Liver (tissue), 9 donors: ENCODE data around the gene PSORS1C1. TPM values are rescaled to one million over a fixed set of nuclear protein-coding genes. Genes with fewer than 3 reads are reported as not detected.
"Not testable (repeated sequence)": the region's sequence is repeated elsewhere in the genome, so short reads cannot be mapped to it uniquely, and the experiment has no call there.

Source experiments
- DNase-seq: peaks from one replicate; pipeline ENCODE4 v3.0.0-alpha.2; 2017; ENCODE audit warnings: low spot score
- H3K27ac ChIP-seq, 2 donors: one replicate each; pipeline ENCODE4 v1.7.0; 2013; ENCODE audit warnings: inconsistent platforms in 2 of 2, low read length in 2 of 2, control low read depth in 1 of 2, low read depth in 1 of 2, mild to moderate bottlenecking in 1 of 2
- H3K27me3 ChIP-seq, 4 donors: one replicate each; pipeline versions ENCODE4 v1.6.1 to v1.7.0; 2013; ENCODE audit warnings: low read length in 3 of 4, inconsistent platforms in 1 of 4, mild to moderate bottlenecking in 1 of 4, moderate library complexity in 1 of 4; ENCODE audit not compliant: control insufficient read depth in 4 of 4, insufficient read depth in 4 of 4
- H3K36me3 ChIP-seq, 4 donors: one replicate each; pipeline versions ENCODE4 v1.6.1 to v1.7.0; 2013; ENCODE audit warnings: low read length in 3 of 4, mild to moderate bottlenecking in 3 of 4, low read depth in 1 of 4, moderate library complexity in 1 of 4; ENCODE audit not compliant: control insufficient read depth in 4 of 4, insufficient read depth in 3 of 4
- H3K4me1 ChIP-seq, 4 donors: one replicate each; pipeline versions ENCODE4 v1.6.1 to v1.7.0; 2013; ENCODE audit warnings: low read length in 3 of 4, mild to moderate bottlenecking in 3 of 4, moderate library complexity in 1 of 4; ENCODE audit not compliant: control insufficient read depth in 4 of 4, insufficient read depth in 4 of 4
- H3K4me3 ChIP-seq, 3 donors: one replicate each; pipeline versions ENCODE4 v1.6.1 to v1.7.0; 2013; ENCODE audit warnings: low read length in 3 of 3, control low read depth in 1 of 3, low read depth in 1 of 3, mild to moderate bottlenecking in 1 of 3
- H3K9ac ChIP-seq, 2 donors: one replicate each; pipeline ENCODE4 v1.7.0; 2013; ENCODE audit warnings: low read length in 2 of 2, mild to moderate bottlenecking in 2 of 2, moderate library complexity in 2 of 2, control low read depth in 1 of 2, low read depth in 1 of 2
- H3K9me3 ChIP-seq, 4 donors: one replicate each; pipeline versions ENCODE4 v1.6.1 to v1.7.0; 2013; ENCODE audit warnings: low read length in 3 of 4; ENCODE audit not compliant: control insufficient read depth in 4 of 4
- ATF3 ChIP-seq: IDR thresholded peaks from 2 replicates; pipeline ENCODE4 v1.6.1; 2016; ENCODE audit warnings: antibody characterized with exemption
- EGR1 ChIP-seq, 2 donors: IDR thresholded peaks; 2 replicates each; pipeline ENCODE4 v1.6.1; 2016 to 2018; ENCODE audit warnings: antibody characterized with exemption in 2 of 2, low read depth in 2 of 2
- FOXA1 ChIP-seq: IDR thresholded peaks from 2 replicates; pipeline ENCODE4 v1.6.1; 2016; ENCODE audit warnings: antibody characterized with exemption
- FOXA2 ChIP-seq: IDR thresholded peaks from 2 replicates; pipeline ENCODE4 v1.6.1; 2016; ENCODE audit warnings: antibody characterized with exemption
- GABPA ChIP-seq, 2 donors: IDR thresholded peaks in 1 of 2; conservative IDR thresholded peaks in 1 of 2; 2 replicates each; pipeline ENCODE4 v1.6.1; 2016; ENCODE audit warnings: antibody characterized with exemption in 2 of 2, mild to moderate bottlenecking in 1 of 2, moderate library complexity in 1 of 2
- JUND ChIP-seq, 2 donors: IDR thresholded peaks; 2 replicates each; pipeline ENCODE4 v1.6.1; 2016; ENCODE audit warnings: antibody characterized with exemption in 2 of 2
- NR2F2 ChIP-seq: IDR thresholded peaks from 2 replicates; pipeline ENCODE4 v1.6.1; 2016; ENCODE audit warnings: antibody characterized with exemption
- REST ChIP-seq: IDR thresholded peaks from 2 replicates; pipeline ENCODE4 v1.6.1; 2016; ENCODE audit warnings: antibody characterized with exemption, mild to moderate bottlenecking
- RXRA ChIP-seq, 2 donors: IDR thresholded peaks; 2 replicates each; pipeline ENCODE4 v1.6.1; 2017 to 2018; ENCODE audit warnings: antibody characterized with exemption in 2 of 2, mild to moderate bottlenecking in 1 of 2
- SP1 ChIP-seq: IDR thresholded peaks from 2 replicates; pipeline ENCODE4 v1.6.1; 2018; ENCODE audit warnings: antibody characterized with exemption, mild to moderate bottlenecking
- TAF1 ChIP-seq: conservative IDR thresholded peaks from 2 replicates; pipeline ENCODE4 v1.6.1; 2016; ENCODE audit warnings: antibody characterized with exemption, mild to moderate bottlenecking
- WGBS: extraction: QIAGEN DNeasy Blood & Tissue Kit; methylation state at CpG from one replicate; pipeline ENCODE4 v1.1.7; 2013; 5-methylcytosine and 5-hydroxymethylcytosine counted together
- polyA plus RNA-seq, 2 donors: library from polyadenylated mRNA; stranded (reverse) in 1 of 2; unstranded in 1 of 2; fragments of 200-250 nt in 1 of 2; fragments of >200 nt in 1 of 2; fragmentation: Nextera tagmentation in 1 of 2; extraction: Ambion mirVana in 1 of 2; gene quantifications; one replicate each; pipeline versions ENCODE4 v1.2.1 to v1.2.3, GENCODE V29; 2013 to 2015
- total RNA-seq, 2 donors: library from RNA; depleted of rRNA; stranded (reverse); fragments of >200 nt; gene quantifications; one replicate each; pipeline ENCODE4 v1.2.3, GENCODE V29; 2014
- TF ChIP-seq, protein P1 (sequence below): IDR thresholded peaks from 2 replicates; pipeline ENCODE4 v1.6.1; 2016; ENCODE audit warnings: antibody characterized with exemption
- donor health status: healthy.
- donor health status: healthy.
- donor health status: healthy.
- donor health status: healthy.
- donor health status: healthy.

Gene PSORS1C1
- under 1 TPM in 1 of 2 donors, not detected in 1; under 0.01 TPM for total RNA-seq
- under 1 TPM in 1 of 2 donors, not detected in 1; 0.08 TPM for polyA plus RNA-seq

DNA sequence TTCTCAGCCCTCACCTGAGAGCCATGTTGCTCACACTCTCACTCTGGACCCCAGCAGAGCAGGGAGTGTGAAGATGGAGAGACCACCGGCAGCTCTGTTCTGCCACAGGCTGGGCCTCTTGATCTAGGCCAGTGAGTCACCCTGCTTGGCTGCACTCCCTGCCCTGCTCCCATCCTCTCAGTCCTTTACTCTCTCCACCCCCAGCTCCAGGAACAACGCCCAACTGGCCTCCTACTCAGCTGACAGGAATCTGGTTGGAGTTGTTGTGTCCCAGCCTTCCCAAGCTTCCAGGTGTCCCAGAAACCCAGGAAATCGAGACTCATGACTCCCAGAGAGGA is at the start of gene PSORS1C1:
PSORS1C1 (plus strand) TSS at position 260 of the 338 bp plus-strand sequence. CDS start 14,833 bp downstream, outside the sequence.
- no peaks in the 10 kb centered on the region for H3K4me1 ChIP-seq
- no peaks in the 10 kb centered on the region for H3K36me3 ChIP-seq
- TF ChIP-seq REST (no peak), EGR1 (IDR thresholded peaks at IDR 0.05; ENCODE audit: low read depth in 2 of 2) (no peak), TAF1 (no peak), ATF3 (no peak), NR2F2 (no peak), RXRA (IDR thresholded peaks at IDR 0.05) (no peak), FOXA2 (no peak), JUND (IDR thresholded peaks at IDR 0.05) (peak in 1 of 2 donors; percentile 33)
- H3K9ac ChIP-seq, result no peak within 1 kb of the TSS
- peaks cover 0 to 2% (median 0%) of the 10 kb centered on the region in 4 donors for H3K27me3 ChIP-seq
- DNase-seq, result no peak
- no peak within 1 kb of the TSS for H3K4me3 ChIP-seq
- WGBS, result 32% methylated on average over 3 of the region's 3 CpGs
- no peaks in the 10 kb centered on the region for H3K9me3 ChIP-seq
- H3K27ac ChIP-seq, result no peak within 1 kb of the TSS

DNA sequence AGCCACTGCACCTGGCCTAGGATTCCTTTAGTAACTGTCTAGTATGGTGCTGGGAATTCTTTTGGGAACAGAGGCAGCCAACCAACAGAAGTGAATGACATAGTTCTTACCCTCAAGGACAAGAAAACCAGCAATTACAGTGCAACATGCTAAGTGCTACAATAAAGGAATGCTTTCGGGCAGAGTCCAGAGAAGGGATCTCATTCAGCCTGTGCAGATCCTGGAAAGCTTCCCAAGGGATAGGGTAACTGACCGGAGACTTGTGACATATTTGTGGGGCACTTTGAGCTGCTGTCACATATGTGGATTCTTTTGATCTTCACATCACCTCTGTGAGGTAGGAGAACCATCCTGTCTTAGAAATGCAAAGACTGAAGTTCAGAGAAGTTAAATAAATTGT is 49.0 kb upstream of the PSORS1C1 start:
- TF ChIP-seq GABPA (IDR thresholded peaks at IDR 0.05 in 1 of 2, conservative IDR thresholded peaks at IDR 0.05 in 1 of 2), result no peak
- TF ChIP-seq, protein P1, sequence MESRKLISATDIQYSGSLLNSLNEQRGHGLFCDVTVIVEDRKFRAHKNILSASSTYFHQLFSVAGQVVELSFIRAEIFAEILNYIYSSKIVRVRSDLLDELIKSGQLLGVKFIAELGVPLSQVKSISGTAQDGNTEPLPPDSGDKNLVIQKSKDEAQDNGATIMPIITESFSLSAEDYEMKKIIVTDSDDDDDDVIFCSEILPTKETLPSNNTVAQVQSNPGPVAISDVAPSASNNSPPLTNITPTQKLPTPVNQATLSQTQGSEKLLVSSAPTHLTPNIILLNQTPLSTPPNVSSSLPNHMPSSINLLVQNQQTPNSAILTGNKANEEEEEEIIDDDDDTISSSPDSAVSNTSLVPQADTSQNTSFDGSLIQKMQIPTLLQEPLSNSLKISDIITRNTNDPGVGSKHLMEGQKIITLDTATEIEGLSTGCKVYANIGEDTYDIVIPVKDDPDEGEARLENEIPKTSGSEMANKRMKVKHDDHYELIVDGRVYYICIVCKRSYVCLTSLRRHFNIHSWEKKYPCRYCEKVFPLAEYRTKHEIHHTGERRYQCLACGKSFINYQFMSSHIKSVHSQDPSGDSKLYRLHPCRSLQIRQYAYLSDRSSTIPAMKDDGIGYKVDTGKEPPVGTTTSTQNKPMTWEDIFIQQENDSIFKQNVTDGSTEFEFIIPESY, result no peak
- TF ChIP-seq REST, result no peak
- no peak for TF ChIP-seq SP1
- no peak for TF ChIP-seq FOXA2
- TF ChIP-seq RXRA (IDR thresholded peaks at IDR 0.05), result no peak
- no peak for TF ChIP-seq FOXA1
- TF ChIP-seq EGR1 (IDR thresholded peaks at IDR 0.05; ENCODE audit: low read depth in 2 of 2), result no peak
- no peak for TF ChIP-seq TAF1
- TF ChIP-seq JUND (IDR thresholded peaks at IDR 0.05), result no peak
- 68% methylated on average over 2 of the region's 2 CpGs for WGBS
- no peaks in the 10 kb centered on the region for H3K27me3 ChIP-seq
- no peaks in the 10 kb centered on the region for H3K9me3 ChIP-seq
- no peak overlapping the region for H3K4me3 ChIP-seq
- no peaks in the 10 kb centered on the region for H3K36me3 ChIP-seq
- H3K4me1 ChIP-seq, result no peaks in the 10 kb centered on the region
- no peak overlapping the region for H3K27ac ChIP-seq
- DNase-seq, result no peak
- H3K9ac ChIP-seq, result no peak overlapping the region

DNA sequence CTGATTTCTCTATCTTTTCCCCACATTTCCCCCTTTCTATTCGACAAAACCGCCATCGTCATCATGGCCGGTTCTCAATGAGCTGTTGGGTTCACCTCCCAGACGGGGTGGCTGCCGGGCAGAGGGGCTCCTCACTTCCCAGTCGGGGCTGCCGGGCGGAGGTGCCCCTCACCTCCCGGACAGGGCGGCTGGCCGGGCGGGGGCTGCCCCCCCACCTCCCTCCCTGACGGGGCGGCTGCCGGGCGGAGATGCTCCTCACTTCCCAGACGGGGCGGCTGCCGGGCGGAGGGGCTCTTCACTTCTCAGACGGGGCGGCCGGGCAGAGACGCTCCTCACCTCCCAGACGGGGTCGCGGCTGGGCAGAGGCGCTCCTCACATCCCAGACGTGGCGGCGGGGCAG is 47.6 kb upstream of the PSORS1C1 start:
- H3K27me3 ChIP-seq, H3K4me3 ChIP-seq, H3K4me1 ChIP-seq, H3K9ac ChIP-seq, H3K27ac ChIP-seq, DNase-seq, H3K36me3 ChIP-seq, H3K9me3 ChIP-seq: not testable (repeated sequence)
- 89% methylated on average over 25 of the region's 32 CpGs for WGBS

DNA sequence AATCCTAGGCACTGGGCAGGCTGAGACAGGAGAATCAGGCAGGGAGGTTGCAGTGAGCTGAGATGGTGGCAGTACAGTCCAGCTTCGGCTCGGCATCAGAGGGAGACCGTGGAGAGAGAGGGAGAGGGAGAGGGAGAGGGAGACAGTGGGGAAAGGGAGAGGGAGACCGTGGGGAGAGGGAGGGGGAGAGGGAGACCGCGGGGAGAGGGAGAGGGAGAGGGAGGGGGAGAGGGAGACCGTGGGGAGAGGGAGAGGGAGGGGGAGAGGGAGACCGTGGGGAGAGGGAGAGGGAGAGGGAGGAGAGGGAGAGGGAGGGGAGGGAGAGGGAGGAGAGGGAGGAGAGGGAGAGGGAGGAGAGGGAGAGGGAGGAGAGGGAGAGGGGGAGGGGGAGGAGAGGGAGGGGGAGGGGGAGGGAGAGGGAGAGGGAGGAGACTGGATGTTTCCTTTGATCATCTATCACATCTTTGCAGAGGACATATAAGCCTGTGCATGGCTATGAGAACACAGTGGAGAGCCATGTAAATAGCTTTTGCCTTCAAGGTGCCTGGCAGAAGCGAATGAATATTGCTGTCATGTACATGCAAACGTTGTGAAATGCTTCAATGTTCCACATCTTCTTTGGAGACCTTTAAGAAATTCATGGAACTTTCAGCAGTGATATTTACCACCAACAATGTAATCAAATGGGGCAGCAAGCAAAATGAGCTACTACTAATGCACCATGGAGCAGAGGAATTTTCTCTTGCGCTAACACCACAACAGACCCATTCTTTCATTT is 46.5 kb upstream of the PSORS1C1 start:
- H3K27me3 ChIP-seq, H3K27ac ChIP-seq, H3K36me3 ChIP-seq, DNase-seq, H3K4me3 ChIP-seq, H3K4me1 ChIP-seq, H3K9me3 ChIP-seq, H3K9ac ChIP-seq: not testable (repeated sequence)
- 91% methylated on average over 7 of the region's 11 CpGs for WGBS
